Epithelial cell of proximal tubule (primary cell): ENCODE data around the gene NME3. TPM values are rescaled to one million over a fixed set of nuclear protein-coding genes. Genes with fewer than 3 reads are reported as not detected.
"Not testable (repeated sequence)": the region's sequence is repeated elsewhere in the genome, so short reads cannot be mapped to it uniquely, and the experiment has no call there.

ENCODE experiments used
- DNase-seq: peaks from one replicate; pipeline ENCODE4 v3.0.0-alpha.2; 2011; ENCODE audit warnings: low read depth
- H3K4me3 ChIP-seq: 2 replicates; pipeline ENCODE4 v1.5.1; 2011; ENCODE audit warnings: low read depth, mild to moderate bottlenecking, low read length
- CTCF ChIP-seq: conservative IDR thresholded peaks from 2 replicates; pipeline ENCODE4 v1.5.1; 2012; ENCODE audit warnings: low read depth, mild to moderate bottlenecking, low read length
- total RNA-seq: library from RNA; depleted of rRNA; stranded (reverse); fragments of >200 nt; gene quantifications from 2 replicates; pipeline ENCODE4 v1.2.3, GENCODE V29; 2015

NME3 gene
- total RNA-seq, 1 donor from 2014 or later, result 50.5 TPM

GRCh38 chr16:1740781-1741490 is 30.4 kb downstream of the NME3 start:
- H3K4me3 ChIP-seq, result no peak overlapping the region
- no peak for TF ChIP-seq CTCF
- no peak for DNase-seq

DNA sequence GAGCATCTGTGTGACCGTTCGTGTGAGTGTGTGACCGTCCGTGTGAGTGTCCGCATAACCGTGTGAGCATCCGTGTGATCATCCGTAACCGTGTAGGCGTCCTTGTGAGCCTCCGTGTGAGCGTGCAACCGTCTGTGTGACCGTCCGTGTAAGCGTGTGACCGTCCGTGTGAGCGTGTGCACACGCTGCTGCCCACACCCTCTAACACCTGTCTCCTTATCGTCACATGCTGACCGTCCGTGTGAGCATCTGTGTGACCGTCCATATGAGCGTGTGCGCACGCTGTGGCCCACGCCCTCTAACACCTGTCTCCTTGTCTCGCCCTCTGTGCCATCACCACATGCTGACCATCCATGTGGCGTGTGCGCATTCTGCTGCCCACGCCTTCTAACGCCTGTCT is 31.1 kb downstream of the NME3 start:
- DNase-seq, result no peak

GRCh38 chr16:1734816-1735215 is 36.5 kb downstream of the NME3 start:
- no peak for TF ChIP-seq CTCF
- no peak for DNase-seq
- no peak overlapping the region for H3K4me3 ChIP-seq

More for the DNA sequence above, 31.1 kb downstream of the NME3 start:
- no peak overlapping the region for H3K4me3 ChIP-seq
- no peak for TF ChIP-seq CTCF

DNA sequence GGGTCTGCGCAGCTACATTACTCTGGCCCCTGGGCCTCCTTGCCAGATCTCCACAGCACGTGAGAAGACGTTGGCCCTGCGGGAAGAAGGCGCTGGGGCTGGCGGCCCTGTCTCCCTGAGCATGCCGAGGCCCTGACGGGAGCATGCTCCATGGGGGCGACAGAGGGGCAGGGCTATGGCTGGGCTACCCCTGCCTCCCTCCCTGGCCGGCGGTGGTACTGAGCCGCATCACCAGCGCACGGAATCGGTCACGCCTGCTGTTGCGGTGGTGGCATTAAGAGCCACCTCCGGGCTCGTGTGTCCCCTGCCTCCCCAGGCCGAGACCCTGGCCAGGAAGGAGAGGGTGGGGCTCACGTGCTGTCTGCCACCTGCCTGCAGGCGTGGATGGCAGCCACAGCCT is 37.2 kb downstream of the NME3 start:
- no peak overlapping the region for H3K4me3 ChIP-seq
- TF ChIP-seq CTCF, result no peak
- no peak for DNase-seq

DNA sequence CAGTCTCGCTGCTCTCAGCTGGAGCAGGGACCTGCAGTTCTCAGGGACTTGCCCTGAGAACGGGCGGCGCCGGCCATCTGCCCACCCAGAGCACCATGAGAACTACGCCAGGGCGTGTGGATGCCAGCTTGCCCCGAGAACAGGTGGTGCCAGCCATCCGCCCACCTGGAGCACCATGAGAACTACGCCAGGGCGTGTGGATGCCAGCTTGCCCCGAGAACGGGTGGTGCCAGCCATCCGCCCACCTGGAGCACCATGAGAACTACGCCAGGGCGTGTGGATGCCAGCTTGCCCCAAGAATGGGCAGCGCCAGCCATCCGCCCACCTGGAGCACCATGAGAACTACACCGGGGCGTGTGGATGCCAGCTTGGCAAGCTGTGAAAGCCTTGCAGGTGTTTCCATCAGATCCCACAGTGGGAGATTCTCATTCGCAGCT is 38.8 kb downstream of the NME3 start:
- H3K4me3 ChIP-seq, DNase-seq: not testable (repeated sequence)

DNA sequence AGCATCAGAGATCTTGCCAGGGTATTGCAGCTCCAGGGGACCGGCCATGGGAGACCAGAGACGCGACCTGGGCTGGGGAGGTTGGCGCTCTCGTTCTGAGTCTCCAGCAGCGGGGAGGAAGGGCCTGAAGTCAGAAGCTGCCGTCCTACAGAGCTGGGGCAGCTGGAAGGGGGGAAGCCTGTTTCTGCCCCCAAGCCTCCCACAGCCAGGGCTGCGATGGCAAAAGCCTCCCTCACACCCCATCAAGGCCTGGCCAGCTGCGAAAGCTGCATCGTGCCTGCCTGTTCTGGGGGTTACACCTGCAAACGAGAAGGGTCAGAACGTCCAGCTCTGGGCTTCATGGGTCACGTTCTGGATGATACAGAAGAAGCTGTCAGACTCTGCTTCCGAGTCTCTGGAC is 39.3 kb downstream of the NME3 start:
- no peak for DNase-seq
- TF ChIP-seq CTCF, result no peak
- H3K4me3 ChIP-seq, result no peak overlapping the region

- no peak for TF ChIP-seq CTCF
- no peak for DNase-seq
- no peak overlapping the region for H3K4me3 ChIP-seq
Measured at GRCh38 chr16:1731603-1732002, 39.7 kb downstream of the NME3 start.

DNA sequence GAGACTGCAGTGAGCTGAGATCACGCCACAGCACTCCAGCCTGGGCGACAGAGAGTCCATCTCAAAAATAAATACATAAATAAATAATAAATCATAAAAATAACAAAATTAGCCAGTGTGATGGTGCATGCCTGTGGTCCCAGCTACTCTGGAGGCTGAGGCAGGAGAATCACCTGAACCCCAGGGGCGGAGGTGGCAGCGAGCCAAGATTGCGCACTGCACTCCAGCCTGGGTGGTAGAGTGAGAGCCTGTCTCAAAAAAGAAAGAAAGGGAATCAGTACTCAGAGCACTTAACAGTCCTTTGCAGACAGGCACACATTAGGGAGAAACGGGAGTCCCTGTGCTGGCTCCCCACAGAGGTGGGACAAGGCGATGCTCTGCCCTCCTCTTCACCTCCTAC is 40.3 kb downstream of the NME3 start:
- no peak for TF ChIP-seq CTCF
- DNase-seq, result no peak
- H3K4me3 ChIP-seq, result no peak overlapping the region
